Endothelial cell of umbilical vein (primary cell): Measurements from ENCODE around the gene CENPQ. TPM values are rescaled to one million over a fixed set of nuclear protein-coding genes. Genes with fewer than 3 reads are reported as not detected.
"Not testable (repeated sequence)": the region's sequence is repeated elsewhere in the genome, so short reads cannot be mapped to it uniquely, and the experiment has no call there.

Source experiments
- BruUV-seq: library from RNA; stranded (reverse); fragments of 400-500 nt; replicated peaks from 2 replicates; lab custom pipeline; 2021; lab: Mats Ljungman, UMichigan
- CTCF ChIA-PET: fragments of 300-600, 350-600 bp; sonication (Branson Sonifier 250); formaldehyde crosslinking; loops from one replicate; lab custom pipeline; 2021; ENCODE audit warnings: antibody characterized with exemption, inconsistent platforms; lab: Charles Lee
- POLR2A ChIA-PET: fragments of 300-600, 350-600 bp; sonication (Branson Sonifier 250); formaldehyde crosslinking; loops from one replicate; lab custom pipeline; 2021; ENCODE audit warnings: antibody characterized with exemption, inconsistent platforms; lab: Charles Lee
- DNase-seq: peaks from one replicate; pipeline ENCODE4 v3.0.0-alpha.2; 2011; ENCODE audit warnings: low read depth, low spot score
- FAIRE-seq: peaks from 2 replicates; lab custom pipeline; 2011; peaks lifted over from hg19 to GRCh38; lab: Jason Lieb, UNC
- H2AFZ ChIP-seq: 2 replicates; pipeline ENCODE4 v1.6.0; 2012; ENCODE audit warnings: low read depth, low read length, control low read depth, inconsistent platforms
- H3K27ac ChIP-seq: 2 replicates; pipeline ENCODE4 v1.5.1; 2011; ENCODE audit warnings: low read depth, mild to moderate bottlenecking, control low read depth, low read length, moderate library complexity; ENCODE audit not compliant: insufficient read depth
- H3K27me3 ChIP-seq, 2 experiments: 2 replicates each; pipeline versions ENCODE4 v1.6.0 to v1.6.1; 2011; ENCODE audit warnings: low read length in 2 of 2, mixed read lengths in 1 of 2; ENCODE audit not compliant: control insufficient read depth in 2 of 2, insufficient read depth in 2 of 2
- H3K36me3 ChIP-seq, 2 experiments: 2 replicates in 1 of 2; 3 replicates in 1 of 2; pipeline ENCODE4 v1.5.1; 2011; ENCODE audit warnings: low read length in 2 of 2, mild to moderate bottlenecking in 1 of 2, moderate library complexity in 1 of 2; ENCODE audit not compliant: control insufficient read depth in 2 of 2, insufficient read depth in 2 of 2; ENCODE audit errors: extremely low read depth in 1 of 2
- H3K4me1 ChIP-seq: 3 replicates; pipeline ENCODE4 v1.5.1; 2011; ENCODE audit warnings: mild to moderate bottlenecking, low read length; ENCODE audit not compliant: control insufficient read depth, insufficient read depth; ENCODE audit errors: extremely low read depth
- H3K4me2 ChIP-seq: 2 replicates; pipeline ENCODE4 v1.6.1; 2011; ENCODE audit warnings: low read length, control low read depth, mixed read lengths; ENCODE audit not compliant: insufficient read depth
- H3K4me3 ChIP-seq, 3 experiments: fragments of 200-600 bp in 1 of 3; sonication (generic), shearing (Covaris generic) in 1 of 3; replicated peaks in 1 of 3; 2 replicates each; pipeline ENCODE4 v1.5.1; 2011 to 2016; ENCODE audit warnings: control low read depth in 3 of 3, low read length in 3 of 3, mild to moderate bottlenecking in 2 of 3, inconsistent platforms in 1 of 3, low read depth in 1 of 3, moderate library complexity in 1 of 3; ENCODE audit not compliant: insufficient read depth in 1 of 3
- H3K79me2 ChIP-seq: 2 replicates; pipeline ENCODE4 v1.6.0; 2012; ENCODE audit warnings: low read length, inconsistent platforms; ENCODE audit not compliant: control insufficient read depth, insufficient read depth
- H3K9ac ChIP-seq: replicated peaks from 2 replicates; pipeline ENCODE3; 2011; ENCODE audit warnings: low read length, control low read depth; ENCODE audit not compliant: insufficient read depth; ENCODE audit errors: extremely low read depth
- H3K9me1 ChIP-seq: replicated peaks from 3 replicates; pipeline ENCODE4 v1.6.0; 2011; ENCODE audit warnings: mild to moderate bottlenecking, low read length; ENCODE audit not compliant: control insufficient read depth, insufficient read depth; ENCODE audit errors: extremely low read depth
- H3K9me3 ChIP-seq: replicated peaks from 2 replicates; pipeline ENCODE4 v1.5.1; 2012; ENCODE audit warnings: low read length, inconsistent platforms; ENCODE audit not compliant: control insufficient read depth, insufficient read depth
- H4K20me1 ChIP-seq: replicated peaks from 2 replicates; pipeline ENCODE3; 2011; ENCODE audit warnings: mild to moderate bottlenecking, low read length; ENCODE audit not compliant: control insufficient read depth, insufficient read depth; ENCODE audit errors: extremely low read depth
- FOS ChIP-seq: IDR thresholded peaks from 2 replicates; pipeline ENCODE4 v1.6.1; 2011; ENCODE audit warnings: mild to moderate bottlenecking, low read length, moderate library complexity, borderline replicate concordance; ENCODE audit not compliant: insufficient read depth
- GATA2 ChIP-seq: IDR thresholded peaks from 2 replicates; pipeline ENCODE4 v1.7.0; 2011; ENCODE audit warnings: low read depth, mild to moderate bottlenecking, moderate library complexity, mixed read lengths, low read length; ENCODE audit not compliant: insufficient read length, insufficient read depth
- MYC ChIP-seq: IDR thresholded peaks from one replicate; pipeline ENCODE4 v1.6.1; 2011; ENCODE audit warnings: mild to moderate bottlenecking, low read depth, low read length
- POLR2AphosphoS5 ChIP-seq: IDR thresholded peaks from 2 replicates; pipeline ENCODE4 v1.6.1; 2012; ENCODE audit warnings: low read depth, mild to moderate bottlenecking, control low read depth, low read length, moderate library complexity; ENCODE audit not compliant: insufficient read depth
- dilution Hi-C: fragments of 300-500 bp; cut with MboI; formaldehyde crosslinking; loops from one replicate; pipeline ENCODE4 v1.15.0; 2019; ENCODE audit warnings: low sequenced_read_pairs; ENCODE audit not compliant: extremely low pct_ligation_motif_present
- intact Hi-C: fragments of 100-400 bp; cut with micrococcal nuclease; formaldehyde crosslinking; loops from one replicate; pipeline ENCODE4 v1.10.0; 2022
- polyA plus RNA-seq, 4 experiments: library from polyadenylated mRNA; depleted of rRNA in 3 of 4; stranded (reverse) in 3 of 4; unstranded in 1 of 4; fragments of >200 nt; gene quantifications; 2 replicates each; pipeline versions ENCODE4 v1.2.1 to v1.2.3, GENCODE V29; 2011 to 2012; ENCODE audit warnings: missing spikeins in 1 of 4
- total RNA-seq: library from RNA; stranded (reverse); gene quantifications from 2 replicates; pipeline ENCODE4 v1.2.3, GENCODE V29; 2021
- TF ChIP-seq, protein P1 (sequence below), 2 donors: IDR thresholded peaks; 1 replicate in 1 of 2; 2 replicates in 1 of 2; pipeline ENCODE4 v1.5.1; 2011; ENCODE audit warnings: low read length in 2 of 2, mild to moderate bottlenecking in 2 of 2, moderate library complexity in 2 of 2, control low read depth in 1 of 2, inconsistent platforms in 1 of 2, low read depth in 1 of 2; ENCODE audit not compliant: insufficient read depth in 1 of 2; ENCODE audit errors: extremely low read depth in 1 of 2

CENPQ gene
- total and polyA plus RNA-seq, 2 donors (not counting 3 experiments of a cell fraction or from before 2014, with no cell fraction given): 3.3 to 8.0 TPM

DNA sequence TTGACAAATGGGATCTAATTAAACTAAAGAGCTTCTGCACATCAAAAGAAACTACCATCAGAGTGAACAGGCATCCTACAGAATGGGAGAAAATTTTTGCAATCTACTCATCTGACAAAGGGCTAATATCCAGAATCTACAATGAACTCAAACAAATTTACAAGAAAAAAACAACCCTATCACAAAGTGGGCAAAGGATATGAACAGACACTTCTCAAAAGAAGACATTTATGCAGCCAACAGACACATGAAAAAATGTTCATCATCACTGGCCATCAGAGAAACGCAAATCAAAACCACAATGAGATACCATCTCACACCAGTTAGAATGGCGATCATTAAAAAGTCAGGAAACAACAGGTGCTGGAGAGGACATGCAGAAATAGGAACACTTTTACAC lies 13.4 kb downstream of the CENPQ start:
- BruUV-seq, H3K79me2 ChIP-seq: not testable (repeated sequence)
- CTCF ChIA-PET: interaction anchor here (1.6 kb wide), 1 partner anchor 147 kb away, joined by 4 read pairs; no protein-coding TSS in a partner anchor

DNA sequence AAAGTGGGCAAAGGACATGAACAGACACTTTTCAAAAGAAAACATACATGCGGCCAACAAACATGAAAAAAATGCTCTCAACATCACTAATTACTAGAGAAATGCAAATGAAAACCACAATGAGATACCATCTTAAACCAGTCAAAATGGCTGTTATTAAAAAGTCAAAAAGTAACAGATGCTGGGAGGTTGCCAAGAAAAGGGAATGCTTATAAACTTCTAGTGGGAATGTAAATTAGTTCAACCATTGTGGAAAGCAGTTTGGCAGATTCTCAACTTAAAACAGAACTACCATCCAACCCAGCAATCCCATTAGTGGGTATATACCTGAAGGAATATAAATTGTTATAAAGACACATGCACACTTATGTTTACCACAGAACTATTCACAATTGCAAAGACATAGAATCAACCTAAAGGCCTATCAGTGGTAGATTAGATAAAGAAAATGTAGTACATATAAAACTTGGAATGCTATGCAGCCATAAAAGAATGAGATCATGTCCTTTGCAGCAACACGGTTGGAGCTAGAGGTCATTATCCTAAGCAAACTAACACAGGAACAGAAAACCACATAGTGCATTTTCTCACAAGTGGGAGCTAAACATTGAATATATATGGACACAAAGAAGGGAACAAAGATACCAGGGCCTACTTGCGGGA lies 16.3 kb downstream of the CENPQ start:
- FAIRE-seq (no peak), DNase-seq (no peak)
- Histone ChIP-seq H3K9ac (no peak overlapping the region), H3K9me1 (no peaks in the 10 kb centered on the region), H3K4me3 (no peak overlapping the region), H4K20me1 (no peaks in the 10 kb centered on the region), H3K36me3 (no peaks in the 10 kb centered on the region), H3K27ac (no peak overlapping the region), H3K79me2 (no peaks in the 10 kb centered on the region), H3K27me3 (no peaks in the 10 kb centered on the region), H3K4me1 (no peaks in the 10 kb centered on the region), H3K4me2 (no peak overlapping the region), H3K9me3 (no peaks in the 10 kb centered on the region), H2AFZ (no peak overlapping the region)
- POLR2A ChIA-PET: no interaction called here
- dilution Hi-C loops: no loop called here
- TF ChIP-seq GATA2: no peak
- TF ChIP-seq MYC: no peak
- TF ChIP-seq POLR2AphosphoS5: no peak
- TF ChIP-seq, protein P1, sequence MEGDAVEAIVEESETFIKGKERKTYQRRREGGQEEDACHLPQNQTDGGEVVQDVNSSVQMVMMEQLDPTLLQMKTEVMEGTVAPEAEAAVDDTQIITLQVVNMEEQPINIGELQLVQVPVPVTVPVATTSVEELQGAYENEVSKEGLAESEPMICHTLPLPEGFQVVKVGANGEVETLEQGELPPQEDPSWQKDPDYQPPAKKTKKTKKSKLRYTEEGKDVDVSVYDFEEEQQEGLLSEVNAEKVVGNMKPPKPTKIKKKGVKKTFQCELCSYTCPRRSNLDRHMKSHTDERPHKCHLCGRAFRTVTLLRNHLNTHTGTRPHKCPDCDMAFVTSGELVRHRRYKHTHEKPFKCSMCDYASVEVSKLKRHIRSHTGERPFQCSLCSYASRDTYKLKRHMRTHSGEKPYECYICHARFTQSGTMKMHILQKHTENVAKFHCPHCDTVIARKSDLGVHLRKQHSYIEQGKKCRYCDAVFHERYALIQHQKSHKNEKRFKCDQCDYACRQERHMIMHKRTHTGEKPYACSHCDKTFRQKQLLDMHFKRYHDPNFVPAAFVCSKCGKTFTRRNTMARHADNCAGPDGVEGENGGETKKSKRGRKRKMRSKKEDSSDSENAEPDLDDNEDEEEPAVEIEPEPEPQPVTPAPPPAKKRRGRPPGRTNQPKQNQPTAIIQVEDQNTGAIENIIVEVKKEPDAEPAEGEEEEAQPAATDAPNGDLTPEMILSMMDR (IDR thresholded peaks at IDR 0.05; ENCODE audit: extremely low read depth in 1 of 2, insufficient read depth in 1 of 2, low read depth in 1 of 2, low read length in 2 of 2): no peak
- no peak for TF ChIP-seq FOS
- BruUV-seq: no TSS peak
- CTCF ChIA-PET: interaction anchor here (2.2 kb wide), 1 partner anchor 128 kb away, joined by 6 read pairs; no protein-coding TSS in a partner anchor
- intact Hi-C loops: no loop called here

More for the DNA sequence above, 13.4 kb downstream of the CENPQ start:
- dilution Hi-C loops, H3K9me3 ChIP-seq, FAIRE-seq, H3K27me3 ChIP-seq, H3K27ac ChIP-seq, H3K4me1 ChIP-seq, H2AFZ ChIP-seq, H4K20me1 ChIP-seq, intact Hi-C loops, POLR2A ChIA-PET, DNase-seq, H3K36me3 ChIP-seq, H3K4me2 ChIP-seq, H3K4me3 ChIP-seq, H3K9me1 ChIP-seq, H3K9ac ChIP-seq: not testable (repeated sequence)

DNA sequence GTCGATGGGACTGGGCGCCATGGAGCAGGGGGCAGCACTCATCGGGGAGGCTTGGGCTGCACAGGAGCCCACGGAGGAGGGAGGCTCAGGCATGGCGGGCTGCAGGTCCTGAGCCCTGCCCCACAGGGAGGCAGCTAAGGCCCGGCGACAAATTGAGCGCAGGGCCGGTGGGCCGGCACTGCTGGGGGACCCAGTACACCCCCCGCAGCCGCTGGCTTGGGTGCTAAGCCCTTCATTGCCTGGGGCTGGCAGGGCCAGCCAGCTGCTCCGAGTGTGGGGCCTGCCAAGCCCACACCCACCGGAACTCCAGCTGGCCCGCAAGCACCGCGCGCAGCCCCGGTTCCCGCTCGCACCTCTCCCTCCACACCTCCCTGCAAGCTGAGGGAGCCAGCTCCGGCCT lies 18.7 kb downstream of the CENPQ start:
- intact Hi-C loops, H3K27ac ChIP-seq, H4K20me1 ChIP-seq, H2AFZ ChIP-seq, H3K9ac ChIP-seq, H3K27me3 ChIP-seq, DNase-seq, H3K4me2 ChIP-seq, FAIRE-seq, H3K4me1 ChIP-seq, POLR2A ChIA-PET, BruUV-seq, dilution Hi-C loops, H3K36me3 ChIP-seq, H3K9me3 ChIP-seq, H3K79me2 ChIP-seq, CTCF ChIA-PET, H3K9me1 ChIP-seq, H3K4me3 ChIP-seq: not testable (repeated sequence)
